Epithelial cell of proximal tubule (primary cell): Measurements from ENCODE around the gene SYT6. TPM values are rescaled to one million over a fixed set of nuclear protein-coding genes. Genes with fewer than 3 reads are reported as not detected.

Source experiments
- DNase-seq: peaks from one replicate; pipeline ENCODE4 v3.0.0-alpha.2; 2011; ENCODE audit warnings: low read depth
- H3K4me3 ChIP-seq: 2 replicates; pipeline ENCODE4 v1.5.1; 2011; ENCODE audit warnings: low read depth, mild to moderate bottlenecking, low read length
- CTCF ChIP-seq: conservative IDR thresholded peaks from 2 replicates; pipeline ENCODE4 v1.5.1; 2012; ENCODE audit warnings: low read depth, mild to moderate bottlenecking, low read length
- total RNA-seq: library from RNA; depleted of rRNA; stranded (reverse); fragments of >200 nt; gene quantifications from 2 replicates; pipeline ENCODE4 v1.2.3, GENCODE V29; 2015

The SYT6 gene
- total RNA-seq, 1 donor from 2014 or later: not detected

- no peak for DNase-seq
Observed at GRCh38 chr1:114054148-114054547, 99.5 kb downstream of the SYT6 start.

GRCh38 chr1:114048232-114048631 lies 105.4 kb downstream of the SYT6 start:
- no peak overlapping the region for H3K4me3 ChIP-seq
- TF ChIP-seq CTCF: no peak
- DNase-seq: no peak

More at GRCh38 chr1:114054148-114054547, 99.5 kb downstream of the SYT6 start:
- no peak for TF ChIP-seq CTCF
- no peak overlapping the region for H3K4me3 ChIP-seq

DNA sequence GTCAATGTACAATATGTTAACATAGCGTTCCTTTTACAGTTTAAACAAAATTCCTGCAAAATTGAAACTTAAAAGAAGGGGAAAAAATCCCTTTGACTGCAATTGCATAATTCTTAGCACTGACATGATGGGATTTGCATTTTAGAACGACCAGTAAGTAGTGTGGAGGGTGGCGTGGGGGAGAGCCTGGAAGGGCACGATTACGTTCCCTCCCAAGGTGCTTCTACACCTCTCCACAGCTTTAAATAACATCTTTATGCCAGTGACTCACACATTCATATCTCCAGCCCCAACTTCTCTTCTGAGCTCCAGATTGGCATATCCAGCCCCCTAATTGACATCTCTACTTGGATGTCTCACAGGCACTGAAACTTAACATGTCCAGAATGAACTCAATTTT lies 110.1 kb downstream of the SYT6 start:
- no peak for TF ChIP-seq CTCF
- H3K4me3 ChIP-seq: no peak overlapping the region
- no peak for DNase-seq

DNA sequence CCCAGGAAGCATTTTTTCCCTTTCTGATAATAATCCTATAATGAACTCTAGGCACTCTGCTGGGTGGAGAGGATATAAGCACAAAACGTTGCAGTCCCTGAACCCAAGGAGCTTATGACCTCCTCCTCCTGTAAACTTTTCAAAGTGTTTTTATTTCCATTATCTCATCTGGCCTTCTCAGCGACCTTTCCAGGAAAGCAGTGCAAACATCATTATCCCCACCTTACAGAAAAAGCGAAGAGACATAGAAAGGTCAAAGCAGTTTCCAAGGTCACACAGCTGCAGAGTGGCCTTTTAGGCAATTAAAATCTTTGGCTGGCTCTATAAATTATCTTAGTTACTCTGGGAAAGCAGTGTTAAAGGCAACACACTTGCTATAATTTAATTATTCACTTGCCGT lies 110.6 kb downstream of the SYT6 start:
- DNase-seq: no peak
- H3K4me3 ChIP-seq: no peak overlapping the region
- TF ChIP-seq CTCF: no peak

DNA sequence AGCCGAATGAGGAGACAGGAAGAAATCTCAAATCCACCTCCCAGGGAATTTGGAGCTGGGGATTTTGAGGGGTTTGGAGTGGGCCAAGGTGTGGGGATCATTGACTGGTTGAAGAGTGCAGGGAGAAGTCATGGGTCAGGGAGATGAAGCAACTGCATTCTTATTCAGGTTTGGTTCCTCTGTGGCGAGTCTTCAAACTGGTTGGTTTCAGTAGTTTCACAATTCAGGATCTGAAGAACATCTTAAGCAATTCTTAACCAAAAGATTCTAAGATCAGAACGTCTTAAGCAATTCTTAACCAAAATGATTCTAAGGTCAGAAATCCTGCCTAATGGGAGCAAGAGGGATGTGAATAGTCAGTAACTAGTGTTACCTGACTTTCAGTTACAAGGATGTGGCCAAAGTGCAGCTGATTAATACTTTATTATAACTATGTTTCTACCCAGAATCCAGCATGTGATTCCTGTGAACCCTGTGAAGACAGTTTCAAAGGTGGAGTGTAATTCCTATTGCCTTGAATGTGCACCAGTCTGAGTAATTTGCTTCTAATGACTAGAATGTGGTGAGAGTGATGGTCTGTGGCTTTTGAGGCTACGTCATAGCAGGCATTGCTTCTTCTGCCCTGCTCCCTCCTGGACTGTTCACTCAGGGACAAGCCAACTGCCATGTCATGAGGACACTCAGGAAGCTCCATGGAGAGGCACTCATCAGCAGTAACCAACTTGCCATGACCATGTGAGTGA lies 113.2 kb downstream of the SYT6 start:
- TF ChIP-seq CTCF: no peak
- no peak overlapping the region for H3K4me3 ChIP-seq
- peak; percentile 49 for DNase-seq

Other genes with a start within 250 kb of the SYT6 start
- 9.8 and 12.3 TPM in 2 replicates for gene AP4B1, start 249.1 kb downstream of the SYT6 start, total RNA-seq
- 7.0 and 14.1 TPM in 2 replicates for gene DCLRE1B, start 248.5 kb downstream of the SYT6 start, total RNA-seq
- 12.7 and 19.2 TPM in 2 replicates for gene HIPK1, start 224.5 kb downstream of the SYT6 start, total RNA-seq
- 0.12 and 1.0 TPM in 2 replicates for gene OLFML3, start 174.4 kb downstream of the SYT6 start, total RNA-seq